LNCAP (cell line): ENCODE measurements around the gene INSYN2B.

Experiments
- TF ChIP-seq, protein P1 (sequence below): fragments of 450-650 bp; IDR thresholded peaks from 2 replicates; pipeline ENCODE4 v1.5.1; 2017; ENCODE audit warnings: mild to moderate bottlenecking

The INSYN2B gene

DNA sequence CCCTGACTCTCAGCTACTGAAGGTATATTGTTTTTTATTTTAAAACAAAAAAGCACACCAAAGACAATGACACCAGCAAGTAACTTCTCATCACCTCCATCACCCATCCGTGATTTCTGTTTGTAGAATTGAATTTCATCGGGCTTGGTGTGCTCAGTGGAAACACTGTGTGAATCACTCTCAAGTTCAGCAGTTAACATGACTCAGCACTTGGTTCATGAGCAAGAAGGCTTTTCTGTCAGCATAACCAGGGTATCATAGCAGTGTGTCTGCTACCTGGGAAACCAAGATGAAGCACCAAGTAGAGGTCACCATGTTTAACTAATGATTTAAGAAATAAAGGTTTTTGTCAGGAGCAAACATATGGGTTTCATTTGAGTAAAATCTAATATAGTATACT lies 123.7 kb downstream of the INSYN2B start:
- TF ChIP-seq, protein P1, sequence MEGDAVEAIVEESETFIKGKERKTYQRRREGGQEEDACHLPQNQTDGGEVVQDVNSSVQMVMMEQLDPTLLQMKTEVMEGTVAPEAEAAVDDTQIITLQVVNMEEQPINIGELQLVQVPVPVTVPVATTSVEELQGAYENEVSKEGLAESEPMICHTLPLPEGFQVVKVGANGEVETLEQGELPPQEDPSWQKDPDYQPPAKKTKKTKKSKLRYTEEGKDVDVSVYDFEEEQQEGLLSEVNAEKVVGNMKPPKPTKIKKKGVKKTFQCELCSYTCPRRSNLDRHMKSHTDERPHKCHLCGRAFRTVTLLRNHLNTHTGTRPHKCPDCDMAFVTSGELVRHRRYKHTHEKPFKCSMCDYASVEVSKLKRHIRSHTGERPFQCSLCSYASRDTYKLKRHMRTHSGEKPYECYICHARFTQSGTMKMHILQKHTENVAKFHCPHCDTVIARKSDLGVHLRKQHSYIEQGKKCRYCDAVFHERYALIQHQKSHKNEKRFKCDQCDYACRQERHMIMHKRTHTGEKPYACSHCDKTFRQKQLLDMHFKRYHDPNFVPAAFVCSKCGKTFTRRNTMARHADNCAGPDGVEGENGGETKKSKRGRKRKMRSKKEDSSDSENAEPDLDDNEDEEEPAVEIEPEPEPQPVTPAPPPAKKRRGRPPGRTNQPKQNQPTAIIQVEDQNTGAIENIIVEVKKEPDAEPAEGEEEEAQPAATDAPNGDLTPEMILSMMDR: no peak

DNA sequence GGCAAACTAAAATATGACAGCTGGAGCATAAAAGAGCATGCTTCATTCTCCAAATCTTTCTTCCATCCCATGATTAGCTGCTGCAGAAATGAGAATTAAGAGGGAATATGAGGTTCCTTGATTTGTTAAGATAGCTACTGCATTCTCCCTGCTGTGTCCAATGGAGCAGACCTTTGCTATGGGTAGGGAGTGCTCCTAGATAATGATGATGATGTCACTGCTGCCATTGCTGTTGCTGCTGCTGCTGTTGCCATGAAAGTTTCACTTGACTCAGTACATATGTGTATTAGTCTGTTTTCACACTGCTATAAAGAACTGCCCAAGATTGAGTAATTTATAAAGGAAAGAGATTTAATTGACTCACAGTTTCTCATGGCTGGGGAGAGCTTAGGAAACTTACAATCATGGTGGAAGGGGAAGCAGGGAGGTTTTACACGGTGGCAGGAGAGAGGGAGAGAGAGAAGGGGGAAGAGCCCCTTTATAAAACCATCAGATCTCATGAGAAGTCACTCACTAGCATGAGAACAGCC lies 128.9 kb downstream of the INSYN2B start:
- TF ChIP-seq, protein P1: no peak

DNA sequence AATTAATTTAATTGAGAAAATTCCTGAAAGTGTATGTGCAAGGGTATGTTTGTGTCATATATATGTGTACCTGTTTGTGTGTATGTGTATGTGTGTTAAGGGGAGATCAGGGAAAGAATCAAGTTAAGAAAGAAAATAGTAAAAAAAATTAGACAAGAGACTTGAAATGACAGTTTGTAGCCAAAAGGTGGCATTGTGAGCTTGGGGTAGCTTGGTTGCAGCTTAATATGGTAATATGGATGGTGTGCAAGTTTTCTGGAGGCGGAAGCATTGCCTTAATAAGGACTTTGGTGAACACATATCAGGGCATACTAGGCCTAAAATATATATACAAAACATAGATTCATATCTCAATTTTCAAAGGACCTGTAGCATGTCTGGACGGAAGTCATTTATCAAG lies 129.9 kb downstream of the INSYN2B start:
- TF ChIP-seq, protein P1: peak; percentile 25; the same call in 1 of the 2 replicates

DNA sequence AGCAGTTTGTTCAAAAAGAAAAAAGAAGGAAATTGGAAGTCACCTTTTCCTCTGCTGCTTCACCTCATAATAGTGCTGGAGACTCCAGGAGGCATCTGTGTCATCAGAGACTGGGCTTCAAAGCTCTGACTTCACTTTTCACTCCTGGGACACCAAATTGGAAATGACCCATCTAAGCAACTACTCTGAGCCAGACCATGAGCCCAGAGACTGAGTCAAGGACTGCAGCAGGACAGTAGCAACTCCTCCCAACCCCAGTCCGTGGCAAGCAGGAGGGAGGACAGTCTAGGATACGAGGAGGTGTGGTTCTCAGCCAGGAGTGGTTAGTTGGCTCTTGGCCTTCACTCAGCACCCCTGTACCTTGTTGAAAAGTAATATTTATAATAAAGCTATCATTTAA lies 131.5 kb downstream of the INSYN2B start:
- TF ChIP-seq, protein P1: no peak

DNA sequence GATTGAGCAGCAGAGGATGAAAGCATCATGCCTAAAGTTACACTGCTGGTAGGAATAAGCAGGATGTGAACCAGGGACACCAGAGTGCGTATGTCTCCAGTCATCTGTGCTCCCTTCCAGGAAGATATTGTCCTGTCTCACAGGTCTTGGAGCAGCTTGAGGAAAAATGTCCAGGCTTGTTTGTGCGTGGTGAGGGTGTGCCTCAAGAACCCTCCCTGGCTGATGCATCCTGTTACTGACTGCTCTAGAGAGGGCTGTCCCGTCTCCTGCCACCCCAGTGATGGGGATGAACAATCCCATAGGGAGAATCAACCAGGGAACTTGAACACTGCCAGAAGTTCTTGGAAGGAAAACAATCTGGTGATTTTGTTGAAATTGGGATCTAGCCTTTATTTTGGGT lies 132.0 kb downstream of the INSYN2B start:
- TF ChIP-seq, protein P1: no peak

DNA sequence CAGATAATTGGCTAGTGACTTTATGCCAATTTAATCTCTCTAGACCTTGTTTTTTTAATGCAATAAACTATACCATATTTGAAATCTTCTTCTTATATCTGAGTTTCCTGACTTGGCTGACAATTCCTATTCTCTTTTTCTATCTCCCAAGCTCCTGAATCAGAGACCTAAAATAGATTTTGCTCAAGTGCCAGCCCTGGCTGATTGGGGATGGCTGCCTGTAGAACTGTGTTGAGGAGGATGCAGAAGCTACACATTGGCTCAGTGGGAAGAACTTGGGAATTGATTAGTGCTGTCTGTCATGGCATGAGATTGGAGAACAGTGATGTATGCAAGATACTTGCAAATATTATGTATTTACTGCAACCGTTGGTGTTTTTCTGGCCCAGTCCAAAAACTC lies 132.8 kb downstream of the INSYN2B start:
- TF ChIP-seq, protein P1: no peak

DNA sequence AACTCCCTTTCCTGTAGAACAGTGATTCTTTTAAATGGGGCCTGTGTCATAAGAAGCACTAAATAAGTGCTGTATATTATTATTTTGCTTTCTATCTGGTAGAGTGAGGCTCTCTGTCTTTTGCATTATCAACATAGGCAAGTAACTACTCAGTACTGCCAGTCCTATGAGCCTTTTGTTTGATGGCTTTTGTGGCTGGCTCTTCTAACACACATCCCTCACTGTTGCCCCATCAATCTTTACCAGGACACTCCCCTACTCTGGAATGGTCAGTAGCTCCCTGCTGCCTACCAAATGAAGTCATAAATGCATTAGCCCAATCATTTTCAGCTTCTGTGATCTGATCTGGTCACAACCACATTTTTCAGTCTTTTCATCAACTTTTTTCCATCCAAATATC lies 137.6 kb downstream of the INSYN2B start:
- TF ChIP-seq, protein P1: no peak

DNA sequence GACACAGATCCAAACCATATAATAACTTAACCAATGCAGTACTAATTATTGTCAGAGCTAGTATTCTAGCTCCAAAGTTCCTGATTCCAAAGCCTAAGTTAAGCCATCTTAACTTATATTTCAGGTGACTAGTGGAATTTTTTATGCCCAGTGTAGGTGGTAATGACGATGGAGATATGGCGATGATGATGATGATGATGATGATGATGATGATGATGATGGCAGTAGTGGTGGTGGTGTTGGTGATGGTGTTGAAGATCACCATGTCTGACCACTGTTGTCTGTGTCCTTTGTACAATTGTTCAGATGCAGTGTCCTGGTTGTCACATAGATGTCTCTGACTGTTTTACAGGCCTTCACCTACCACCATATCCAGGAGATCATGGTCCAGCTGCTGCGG lies 139.9 kb downstream of the INSYN2B start:
- TF ChIP-seq, protein P1: no peak
